Liver (tissue), 9 donors: Measurements from ENCODE around the gene DYNC1H1. TPM values are rescaled to one million over a fixed set of nuclear protein-coding genes. Genes with fewer than 3 reads are reported as not detected.

Experiments
- DNase-seq: peaks from one replicate; pipeline ENCODE4 v3.0.0-alpha.2; 2017; ENCODE audit warnings: low spot score
- H3K27ac ChIP-seq, 2 donors: one replicate each; pipeline ENCODE4 v1.7.0; 2013; ENCODE audit warnings: inconsistent platforms in 2 of 2, low read length in 2 of 2, control low read depth in 1 of 2, low read depth in 1 of 2, mild to moderate bottlenecking in 1 of 2
- H3K27me3 ChIP-seq, 4 donors: one replicate each; pipeline versions ENCODE4 v1.6.1 to v1.7.0; 2013; ENCODE audit warnings: low read length in 3 of 4, inconsistent platforms in 1 of 4, mild to moderate bottlenecking in 1 of 4, moderate library complexity in 1 of 4; ENCODE audit not compliant: control insufficient read depth in 4 of 4, insufficient read depth in 4 of 4
- H3K36me3 ChIP-seq, 4 donors: one replicate each; pipeline versions ENCODE4 v1.6.1 to v1.7.0; 2013; ENCODE audit warnings: low read length in 3 of 4, mild to moderate bottlenecking in 3 of 4, low read depth in 1 of 4, moderate library complexity in 1 of 4; ENCODE audit not compliant: control insufficient read depth in 4 of 4, insufficient read depth in 3 of 4
- H3K4me1 ChIP-seq, 4 donors: one replicate each; pipeline versions ENCODE4 v1.6.1 to v1.7.0; 2013; ENCODE audit warnings: low read length in 3 of 4, mild to moderate bottlenecking in 3 of 4, moderate library complexity in 1 of 4; ENCODE audit not compliant: control insufficient read depth in 4 of 4, insufficient read depth in 4 of 4
- H3K4me3 ChIP-seq, 3 donors: one replicate each; pipeline versions ENCODE4 v1.6.1 to v1.7.0; 2013; ENCODE audit warnings: low read length in 3 of 3, control low read depth in 1 of 3, low read depth in 1 of 3, mild to moderate bottlenecking in 1 of 3
- H3K9ac ChIP-seq, 2 donors: one replicate each; pipeline ENCODE4 v1.7.0; 2013; ENCODE audit warnings: low read length in 2 of 2, mild to moderate bottlenecking in 2 of 2, moderate library complexity in 2 of 2, control low read depth in 1 of 2, low read depth in 1 of 2
- H3K9me3 ChIP-seq, 4 donors: one replicate each; pipeline versions ENCODE4 v1.6.1 to v1.7.0; 2013; ENCODE audit warnings: low read length in 3 of 4; ENCODE audit not compliant: control insufficient read depth in 4 of 4
- FOXA1 ChIP-seq: IDR thresholded peaks from 2 replicates; pipeline ENCODE4 v1.6.1; 2016; ENCODE audit warnings: antibody characterized with exemption
- GABPA ChIP-seq, 2 donors: IDR thresholded peaks in 1 of 2; conservative IDR thresholded peaks in 1 of 2; 2 replicates each; pipeline ENCODE4 v1.6.1; 2016; ENCODE audit warnings: antibody characterized with exemption in 2 of 2, mild to moderate bottlenecking in 1 of 2, moderate library complexity in 1 of 2
- HNF4G ChIP-seq: IDR thresholded peaks from 2 replicates; pipeline ENCODE4 v1.6.1; 2016; ENCODE audit warnings: antibody characterized with exemption
- NR2F2 ChIP-seq: IDR thresholded peaks from 2 replicates; pipeline ENCODE4 v1.6.1; 2016; ENCODE audit warnings: antibody characterized with exemption
- RAD21 ChIP-seq, 2 donors: IDR thresholded peaks; 2 replicates each; pipeline ENCODE4 v1.6.1; 2016; ENCODE audit warnings: antibody characterized with exemption in 2 of 2, mild to moderate bottlenecking in 2 of 2
- RXRA ChIP-seq, 2 donors: IDR thresholded peaks; 2 replicates each; pipeline ENCODE4 v1.6.1; 2017 to 2018; ENCODE audit warnings: antibody characterized with exemption in 2 of 2, mild to moderate bottlenecking in 1 of 2
- TAF1 ChIP-seq: conservative IDR thresholded peaks from 2 replicates; pipeline ENCODE4 v1.6.1; 2016; ENCODE audit warnings: antibody characterized with exemption, mild to moderate bottlenecking
- WGBS: extraction: QIAGEN DNeasy Blood & Tissue Kit; methylation state at CpG from one replicate; pipeline ENCODE4 v1.1.7; 2013; 5-methylcytosine and 5-hydroxymethylcytosine counted together
- polyA plus RNA-seq, 2 donors: library from polyadenylated mRNA; stranded (reverse) in 1 of 2; unstranded in 1 of 2; fragments of 200-250 nt in 1 of 2; fragments of >200 nt in 1 of 2; fragmentation: Nextera tagmentation in 1 of 2; extraction: Ambion mirVana in 1 of 2; gene quantifications; one replicate each; pipeline versions ENCODE4 v1.2.1 to v1.2.3, GENCODE V29; 2013 to 2015
- total RNA-seq, 2 donors: library from RNA; depleted of rRNA; stranded (reverse); fragments of >200 nt; gene quantifications; one replicate each; pipeline ENCODE4 v1.2.3, GENCODE V29; 2014
- TF ChIP-seq, protein P1 (sequence below): fragments of 150-350 bp; IDR thresholded peaks from 2 replicates; pipeline ENCODE4 v1.5.1; 2017; ENCODE audit warnings: improper control_type of control experiment, low read depth, low read length; ENCODE audit not compliant: missing input control
- TF ChIP-seq, protein P2 (sequence below): IDR thresholded peaks from 2 replicates; pipeline ENCODE4 v1.6.1; 2016; ENCODE audit warnings: antibody characterized with exemption, mild to moderate bottlenecking
- TF ChIP-seq, protein P3 (sequence below): IDR thresholded peaks from 2 replicates; pipeline ENCODE4 v1.6.1; 2016; ENCODE audit warnings: antibody characterized with exemption
- TF ChIP-seq, protein P4 (sequence below): IDR thresholded peaks from 2 replicates; pipeline ENCODE4 v1.6.1; 2016; ENCODE audit warnings: antibody characterized with exemption
- donor health status: healthy.
- donor health status: healthy.
- donor health status: healthy.
- donor health status: healthy.
- donor health status: healthy.

The DYNC1H1 gene
- total and polyA plus RNA-seq, 4 donors: 50.3 to 201 (median 82.6) TPM

DNA sequence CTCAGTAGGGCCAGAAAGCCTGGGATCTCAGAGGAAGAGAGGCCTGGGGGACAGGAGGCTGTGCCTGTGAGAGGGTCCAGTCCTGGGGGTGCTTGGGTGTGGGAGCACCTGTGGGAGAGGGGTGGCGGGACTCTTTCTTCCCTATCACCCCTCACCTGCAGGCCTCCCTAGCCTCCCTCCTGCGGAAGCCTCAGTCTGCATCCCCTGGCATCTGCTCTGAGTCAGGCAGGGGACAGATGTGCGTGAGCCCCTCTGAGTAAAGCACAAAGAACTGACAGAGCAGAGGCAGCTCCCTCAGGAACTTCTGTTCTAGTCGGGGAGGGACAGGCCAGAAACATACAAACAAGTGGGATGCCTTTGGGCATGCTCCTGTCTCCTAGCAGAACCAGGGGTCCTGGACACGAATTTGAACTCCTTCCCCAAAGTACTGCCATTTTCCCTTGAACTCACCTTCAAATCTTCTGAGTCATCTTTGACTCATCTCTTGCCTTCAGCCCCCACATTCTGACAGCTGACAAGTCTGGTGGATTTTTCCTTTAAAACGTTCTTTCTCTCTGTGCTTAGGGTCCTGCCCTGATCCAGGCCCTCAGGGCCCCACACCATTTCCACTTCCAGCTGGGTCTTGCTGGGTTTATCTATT, 131.0 kb downstream of the DYNC1H1 start:
- DNase-seq: no peak
- H3K9me3 ChIP-seq: no peaks in the 10 kb centered on the region
- H3K36me3 ChIP-seq: no peaks in the 10 kb centered on the region
- TF ChIP-seq, protein P1, sequence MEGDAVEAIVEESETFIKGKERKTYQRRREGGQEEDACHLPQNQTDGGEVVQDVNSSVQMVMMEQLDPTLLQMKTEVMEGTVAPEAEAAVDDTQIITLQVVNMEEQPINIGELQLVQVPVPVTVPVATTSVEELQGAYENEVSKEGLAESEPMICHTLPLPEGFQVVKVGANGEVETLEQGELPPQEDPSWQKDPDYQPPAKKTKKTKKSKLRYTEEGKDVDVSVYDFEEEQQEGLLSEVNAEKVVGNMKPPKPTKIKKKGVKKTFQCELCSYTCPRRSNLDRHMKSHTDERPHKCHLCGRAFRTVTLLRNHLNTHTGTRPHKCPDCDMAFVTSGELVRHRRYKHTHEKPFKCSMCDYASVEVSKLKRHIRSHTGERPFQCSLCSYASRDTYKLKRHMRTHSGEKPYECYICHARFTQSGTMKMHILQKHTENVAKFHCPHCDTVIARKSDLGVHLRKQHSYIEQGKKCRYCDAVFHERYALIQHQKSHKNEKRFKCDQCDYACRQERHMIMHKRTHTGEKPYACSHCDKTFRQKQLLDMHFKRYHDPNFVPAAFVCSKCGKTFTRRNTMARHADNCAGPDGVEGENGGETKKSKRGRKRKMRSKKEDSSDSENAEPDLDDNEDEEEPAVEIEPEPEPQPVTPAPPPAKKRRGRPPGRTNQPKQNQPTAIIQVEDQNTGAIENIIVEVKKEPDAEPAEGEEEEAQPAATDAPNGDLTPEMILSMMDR: no peak
- no peak for TF ChIP-seq NR2F2
- no peak for TF ChIP-seq RXRA (IDR thresholded peaks at IDR 0.05)
- TF ChIP-seq, protein P2, sequence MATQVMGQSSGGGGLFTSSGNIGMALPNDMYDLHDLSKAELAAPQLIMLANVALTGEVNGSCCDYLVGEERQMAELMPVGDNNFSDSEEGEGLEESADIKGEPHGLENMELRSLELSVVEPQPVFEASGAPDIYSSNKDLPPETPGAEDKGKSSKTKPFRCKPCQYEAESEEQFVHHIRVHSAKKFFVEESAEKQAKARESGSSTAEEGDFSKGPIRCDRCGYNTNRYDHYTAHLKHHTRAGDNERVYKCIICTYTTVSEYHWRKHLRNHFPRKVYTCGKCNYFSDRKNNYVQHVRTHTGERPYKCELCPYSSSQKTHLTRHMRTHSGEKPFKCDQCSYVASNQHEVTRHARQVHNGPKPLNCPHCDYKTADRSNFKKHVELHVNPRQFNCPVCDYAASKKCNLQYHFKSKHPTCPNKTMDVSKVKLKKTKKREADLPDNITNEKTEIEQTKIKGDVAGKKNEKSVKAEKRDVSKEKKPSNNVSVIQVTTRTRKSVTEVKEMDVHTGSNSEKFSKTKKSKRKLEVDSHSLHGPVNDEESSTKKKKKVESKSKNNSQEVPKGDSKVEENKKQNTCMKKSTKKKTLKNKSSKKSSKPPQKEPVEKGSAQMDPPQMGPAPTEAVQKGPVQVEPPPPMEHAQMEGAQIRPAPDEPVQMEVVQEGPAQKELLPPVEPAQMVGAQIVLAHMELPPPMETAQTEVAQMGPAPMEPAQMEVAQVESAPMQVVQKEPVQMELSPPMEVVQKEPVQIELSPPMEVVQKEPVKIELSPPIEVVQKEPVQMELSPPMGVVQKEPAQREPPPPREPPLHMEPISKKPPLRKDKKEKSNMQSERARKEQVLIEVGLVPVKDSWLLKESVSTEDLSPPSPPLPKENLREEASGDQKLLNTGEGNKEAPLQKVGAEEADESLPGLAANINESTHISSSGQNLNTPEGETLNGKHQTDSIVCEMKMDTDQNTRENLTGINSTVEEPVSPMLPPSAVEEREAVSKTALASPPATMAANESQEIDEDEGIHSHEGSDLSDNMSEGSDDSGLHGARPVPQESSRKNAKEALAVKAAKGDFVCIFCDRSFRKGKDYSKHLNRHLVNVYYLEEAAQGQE: no peak
- no peak for TF ChIP-seq HNF4G
- no peak for TF ChIP-seq GABPA (IDR thresholded peaks at IDR 0.05 in 1 of 2, conservative IDR thresholded peaks at IDR 0.05 in 1 of 2)
- TF ChIP-seq, protein P3, sequence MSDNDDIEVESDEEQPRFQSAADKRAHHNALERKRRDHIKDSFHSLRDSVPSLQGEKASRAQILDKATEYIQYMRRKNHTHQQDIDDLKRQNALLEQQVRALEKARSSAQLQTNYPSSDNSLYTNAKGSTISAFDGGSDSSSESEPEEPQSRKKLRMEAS: no peak
- TF ChIP-seq RAD21 (IDR thresholded peaks at IDR 0.05): no peak
- 87% methylated on average over 6 of the region's 6 CpGs for WGBS
- H3K27me3 ChIP-seq: no peaks in the 10 kb centered on the region
- no peak overlapping the region for H3K9ac ChIP-seq
- H3K27ac ChIP-seq: no peak overlapping the region
- peaks cover 0 to 6% (median 3%) of the 10 kb centered on the region in 4 donors for H3K4me1 ChIP-seq
- no peak overlapping the region for H3K4me3 ChIP-seq

DNA sequence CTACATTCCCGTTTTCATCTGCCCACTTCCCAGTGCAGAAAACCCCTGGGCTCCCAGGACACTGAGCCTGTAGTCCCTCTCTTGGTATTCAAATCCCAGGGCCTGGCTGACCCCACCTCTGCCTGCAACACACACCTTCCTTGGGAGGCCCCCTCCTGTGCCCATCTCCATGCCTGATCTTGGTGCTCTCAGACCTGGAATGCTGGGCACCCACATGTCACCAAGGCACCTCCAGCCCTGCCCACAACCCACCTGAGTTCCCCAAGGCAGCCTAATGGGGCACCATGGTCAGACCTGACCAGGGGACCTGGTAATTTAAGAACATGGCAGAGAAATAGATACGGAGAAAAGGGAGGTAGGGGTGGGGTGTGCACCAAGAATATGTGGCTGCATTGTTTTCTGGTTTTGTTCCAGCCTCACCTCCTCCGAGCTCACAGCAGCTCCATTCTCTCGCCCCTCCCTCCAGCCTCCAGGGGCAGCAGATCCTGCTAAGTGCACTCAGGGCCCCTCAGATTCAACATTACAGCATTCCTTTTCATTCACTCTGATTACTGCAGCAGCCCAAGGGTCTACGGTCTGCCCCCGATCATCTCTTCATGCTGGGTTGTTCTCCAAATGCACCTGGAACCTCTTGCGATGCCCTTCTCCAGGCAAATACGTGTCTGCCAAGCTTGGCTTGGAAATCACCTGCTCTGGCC, 131.6 kb downstream of the DYNC1H1 start:
- TF ChIP-seq, protein P4, sequence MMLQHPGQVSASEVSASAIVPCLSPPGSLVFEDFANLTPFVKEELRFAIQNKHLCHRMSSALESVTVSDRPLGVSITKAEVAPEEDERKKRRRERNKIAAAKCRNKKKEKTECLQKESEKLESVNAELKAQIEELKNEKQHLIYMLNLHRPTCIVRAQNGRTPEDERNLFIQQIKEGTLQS: no peak
- TF ChIP-seq TAF1 (no peak), FOXA1 (no peak), NR2F2 (no peak)
- TF ChIP-seq, protein P1: no peak
- H3K4me3 ChIP-seq: no peak overlapping the region
- H3K27me3 ChIP-seq: no peaks in the 10 kb centered on the region
- H3K9me3 ChIP-seq: no peaks in the 10 kb centered on the region
- H3K9ac ChIP-seq: no peak overlapping the region
- H3K36me3 ChIP-seq: no peaks in the 10 kb centered on the region
- no peak overlapping the region for H3K27ac ChIP-seq
- DNase-seq: no peak
- H3K4me1 ChIP-seq: peaks cover 0 to 6% (median 3%) of the 10 kb centered on the region in 4 donors
- WGBS: 48% methylated on average over 8 of the region's 8 CpGs
